ENCODE measurements around the gene PFKL. TPM values are rescaled to one million over a fixed set of nuclear protein-coding genes. Genes with fewer than 3 reads are reported as not detected.

The PFKL gene
- polyA plus RNA-seq, result 100 to 1,000 TPM in 1 of 3 donors, 10 to 100 TPM in 2; 50.2 to 134 (median 87.7) TPM

- 1% methylated on average over 68 to 94 of the region's 94 CpGs for WGBS, 3 donors
- H3K27ac ChIP-seq (ENCODE audit: low read depth, low read length), result peak within 1 kb of the TSS; percentile 73
Observed at GRCh38 chr21:44299458-44300261, at the start of gene PFKL. Gene PFKL, plus strand, starts transcription at chr21:44300053. Its CDS starts 53 bp downstream, at chr21:44300106.

DNA sequence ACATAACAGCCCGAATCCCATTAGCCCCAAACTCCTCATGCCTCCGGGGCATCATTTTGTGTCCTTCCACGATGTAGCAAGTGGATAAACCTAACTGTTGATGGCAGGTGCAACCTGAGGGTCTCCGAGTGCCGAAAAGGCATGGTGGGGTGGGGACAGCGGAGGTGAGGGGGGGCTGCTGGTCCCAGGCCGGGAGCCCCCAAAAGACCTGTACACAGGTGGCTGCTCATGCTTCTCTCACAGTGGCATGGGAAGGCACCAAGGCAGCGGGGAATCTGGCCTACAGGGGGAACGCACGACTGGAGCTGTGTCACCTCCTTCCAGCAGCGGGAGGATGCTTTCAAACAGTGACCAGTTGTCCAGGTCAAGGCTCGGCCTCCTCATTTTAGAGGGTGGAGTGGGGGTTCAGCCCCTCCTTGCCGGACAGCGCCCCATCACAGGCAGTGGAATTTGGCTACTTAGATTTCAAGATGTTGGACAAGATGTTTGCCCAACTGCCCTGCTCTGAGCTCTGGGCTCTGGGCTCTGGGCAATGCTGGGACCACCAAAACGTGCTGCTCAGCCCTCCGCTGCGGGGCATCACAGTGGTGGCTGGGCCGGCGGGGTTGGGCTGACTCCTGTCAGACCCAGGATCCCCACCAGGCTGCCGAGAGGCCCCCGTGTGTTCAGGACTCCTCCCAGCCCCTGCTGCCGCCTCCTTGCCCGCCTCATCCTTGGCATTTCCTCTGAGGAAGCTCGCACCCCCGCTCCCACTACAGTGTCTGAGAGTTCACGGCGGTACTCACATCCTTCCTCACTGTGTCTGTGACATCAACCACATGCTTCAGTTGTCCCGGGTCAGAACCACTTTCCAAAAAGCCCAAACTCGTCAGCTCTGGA lies 45.8 kb upstream of the PFKL start:
- WGBS, 3 donors, result 65 to 76% (median 71%) methylated on average over 29 of the region's 29 CpGs
- H3K27ac ChIP-seq (ENCODE audit: low read depth, low read length), result no peak overlapping the region

DNA sequence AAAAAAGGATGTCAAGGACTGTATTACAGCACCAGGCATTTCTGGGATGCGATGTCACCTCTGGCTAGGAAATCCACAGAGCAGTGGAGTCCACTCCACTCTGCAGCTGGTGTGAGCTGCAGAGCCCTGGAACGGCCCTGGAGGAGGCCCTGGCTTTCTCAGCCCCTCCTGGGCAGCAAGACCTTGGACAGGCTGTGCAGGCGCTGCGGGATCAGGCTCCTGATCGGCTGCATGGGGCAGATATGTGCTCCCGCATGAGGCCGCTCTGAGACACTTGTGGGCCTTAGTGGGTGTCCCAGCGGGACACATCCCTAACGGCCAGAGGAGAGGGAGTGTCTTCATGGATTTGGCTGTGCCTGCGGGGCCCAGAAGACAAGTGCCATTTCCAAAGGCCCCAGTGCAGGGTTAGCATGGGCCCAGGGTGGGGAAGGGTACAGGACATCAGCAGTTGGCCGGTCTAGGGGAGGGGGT lies 44.3 kb upstream of the PFKL start:
- no peak overlapping the region for H3K27ac ChIP-seq (ENCODE audit: low read depth, low read length)
- 83 to 84% (median 83%) methylated on average over 11 of the region's 11 CpGs for WGBS, 3 donors

GRCh38 chr21:44258056-44258725 lies 41.7 kb upstream of the PFKL start:
- H3K27ac ChIP-seq (ENCODE audit: low read depth, low read length), result no peak overlapping the region
- 80 to 92% (median 91%) methylated on average over 34 of the region's 34 CpGs for WGBS, 3 donors

DNA sequence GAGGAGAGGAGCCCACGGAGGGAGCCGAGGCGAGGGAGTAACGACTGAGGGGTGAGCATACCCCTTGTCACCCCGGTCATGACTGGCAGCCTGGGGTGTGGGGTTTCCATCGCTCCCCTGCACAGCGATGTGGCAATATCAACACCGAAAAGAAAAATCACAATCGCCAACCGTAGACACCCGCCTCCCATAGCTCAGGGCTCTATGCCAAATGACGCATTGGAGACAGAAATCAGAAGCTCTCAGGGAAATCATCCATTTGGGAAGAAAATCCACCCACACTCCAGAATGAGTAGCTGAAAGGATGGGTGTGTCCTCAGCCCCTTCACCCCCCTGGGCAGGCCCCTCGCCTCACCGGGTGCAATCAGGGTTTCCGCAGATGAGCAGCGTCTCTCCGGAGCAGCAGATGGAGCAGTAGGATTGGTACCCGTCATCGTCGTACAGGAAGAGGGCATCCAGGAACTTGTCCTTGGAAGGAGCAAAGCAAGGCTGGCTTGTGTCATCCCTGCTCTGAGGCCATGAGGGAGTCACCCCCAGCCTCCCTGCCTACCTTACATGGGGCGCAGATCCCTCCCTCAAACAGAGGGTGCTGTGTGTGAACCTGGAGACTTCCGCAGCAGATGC lies 40.7 kb upstream of the PFKL start:
- no peak overlapping the region for H3K27ac ChIP-seq (ENCODE audit: low read depth, low read length)
- WGBS, 3 donors, result 76 to 81% (median 80%) methylated on average over 22 of the region's 22 CpGs

GRCh38 chr21:44260066-44260465 lies 39.8 kb upstream of the PFKL start:
- WGBS, 3 donors, result 50 to 68% (median 61%) methylated on average over 4 of the region's 4 CpGs
- H3K27ac ChIP-seq (ENCODE audit: low read depth, low read length), result no peak overlapping the region

- 66 to 88% (median 83%) methylated on average over 18 to 19 of the region's 19 CpGs for WGBS, 3 donors
- no peak overlapping the region for H3K27ac ChIP-seq (ENCODE audit: low read depth, low read length)
Observed at GRCh38 chr21:44260791-44261631, 38.8 kb upstream of the PFKL start.

DNA sequence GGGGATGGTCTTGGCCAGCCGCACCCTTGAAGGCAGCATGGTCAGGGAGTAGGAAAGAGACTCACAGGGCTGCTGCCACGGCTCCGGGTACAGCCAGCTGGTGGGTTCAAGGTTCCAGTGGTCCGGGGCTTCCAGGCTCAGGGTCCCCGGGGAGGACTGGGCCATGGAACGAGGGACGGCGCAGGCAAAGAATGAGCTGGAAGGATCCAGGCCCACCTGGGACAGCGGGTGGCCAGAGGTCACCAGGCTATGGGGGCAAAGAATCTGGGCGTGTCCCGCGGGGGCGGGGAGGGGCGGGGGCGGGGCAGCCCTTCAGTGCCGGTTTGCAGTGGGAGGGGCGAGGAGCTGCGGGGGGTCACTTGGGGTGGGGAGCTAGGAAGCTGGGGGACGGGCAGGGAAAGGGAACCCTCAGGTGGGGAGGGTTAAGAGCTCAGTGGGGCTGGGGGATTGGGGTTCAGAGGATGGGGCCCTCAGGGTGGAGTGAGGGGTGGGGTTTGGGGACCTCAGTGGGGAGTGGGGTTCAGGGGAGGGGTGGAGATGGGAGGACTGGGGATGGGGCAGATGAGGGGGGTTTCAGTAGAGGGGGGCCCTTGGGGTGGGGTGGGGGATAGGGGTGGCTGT lies 38.1 kb upstream of the PFKL start, which contains the start of gene DNMT3L:
Gene DNMT3L, minus strand, starts transcription at position 223 of the 621 bp plus-strand sequence. CDS start 638 bp downstream, outside the sequence.
- H3K27ac ChIP-seq (ENCODE audit: low read depth, low read length), result no peak within 1 kb of the TSS
- 56 to 77% (median 70%) methylated on average over 17 to 19 of the region's 19 CpGs for WGBS, 3 donors

GRCh38 chr21:44262338-44263056 lies 37.4 kb upstream of the PFKL start:
- WGBS, 3 donors, result 74 to 83% (median 83%) methylated on average over 10 to 12 of the region's 12 CpGs

GRCh38 chr21:44263221-44263760 lies 36.6 kb upstream of the PFKL start:
- 38 to 77% (median 75%) methylated on average over 16 to 18 of the region's 18 CpGs for WGBS, 3 donors
- no peak overlapping the region for H3K27ac ChIP-seq (ENCODE audit: low read depth, low read length)

More at GRCh38 chr21:44262338-44263056, 37.4 kb upstream of the PFKL start:
- H3K27ac ChIP-seq (ENCODE audit: low read depth, low read length), result no peak overlapping the region

GRCh38 chr21:44263768-44264167 lies 36.1 kb upstream of the PFKL start:
- H3K27ac ChIP-seq (ENCODE audit: low read depth, low read length), result no peak overlapping the region
- 86 to 92% (median 87%) methylated on average over 3 to 4 of the region's 4 CpGs for WGBS, 3 donors

DNA sequence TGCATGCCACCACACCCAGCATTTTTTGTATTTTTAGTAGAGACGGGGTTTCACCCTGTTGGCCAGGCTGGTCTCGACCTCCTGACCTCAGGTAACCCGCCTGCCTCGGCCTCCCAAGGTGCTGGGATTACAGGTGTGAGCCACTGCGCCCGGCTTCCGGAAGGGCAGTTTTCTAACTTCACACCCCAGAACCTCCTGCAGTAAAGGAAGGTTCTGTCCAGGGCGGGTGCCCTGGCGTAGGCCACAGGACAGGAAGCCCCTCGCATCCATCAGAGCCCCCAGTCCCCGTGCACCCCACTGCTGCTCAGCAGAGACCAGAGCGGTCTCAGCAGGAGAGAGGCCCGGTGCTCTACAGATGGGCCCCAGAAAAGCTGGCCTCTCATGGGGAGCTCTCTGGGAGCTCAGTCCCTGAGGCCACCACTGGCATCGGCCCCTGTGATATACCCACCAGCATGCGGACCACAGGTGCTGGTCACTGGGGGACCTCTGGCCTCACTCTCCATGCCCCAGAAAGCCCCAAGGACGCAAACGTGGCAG lies 34.1 kb upstream of the PFKL start:
- 81 to 93% (median 89%) methylated on average over 17 of the region's 17 CpGs for WGBS, 3 donors
- H3K27ac ChIP-seq (ENCODE audit: low read depth, low read length), result no peak overlapping the region

DNA sequence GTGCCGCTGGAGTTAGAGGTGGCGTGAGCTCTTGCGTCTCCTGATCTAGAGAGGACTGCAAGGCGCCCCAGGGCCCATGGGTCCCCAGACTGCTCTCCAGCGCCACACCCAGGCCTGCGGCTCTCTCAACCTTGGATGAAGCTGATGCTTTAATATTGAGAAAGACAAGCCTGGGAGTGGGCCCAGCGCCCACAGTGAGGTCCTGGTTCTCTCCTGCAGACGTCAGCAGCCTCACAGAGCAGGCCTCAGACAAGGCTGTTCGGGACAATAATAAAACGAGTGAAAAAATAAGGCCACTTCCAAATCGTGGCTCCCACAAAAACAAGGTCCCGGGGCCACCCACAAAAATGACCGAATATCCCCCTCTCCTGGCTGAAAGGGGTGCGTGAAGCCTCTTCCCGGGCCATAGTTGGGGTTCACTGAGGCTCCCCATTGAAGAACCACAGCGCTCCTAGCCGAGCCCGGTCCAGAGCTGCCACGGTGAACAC lies 32.2 kb upstream of the PFKL start:
- 66 to 74% (median 69%) methylated on average over 19 of the region's 19 CpGs for WGBS, 3 donors
- H3K27ac ChIP-seq (ENCODE audit: low read depth, low read length), result no peak overlapping the region

- 72 to 88% (median 80%) methylated on average over 8 of the region's 8 CpGs for WGBS, 3 donors
- H3K27ac ChIP-seq (ENCODE audit: low read depth, low read length), result no peak overlapping the region
Observed at GRCh38 chr21:44269090-44269489, 30.8 kb upstream of the PFKL start.

DNA sequence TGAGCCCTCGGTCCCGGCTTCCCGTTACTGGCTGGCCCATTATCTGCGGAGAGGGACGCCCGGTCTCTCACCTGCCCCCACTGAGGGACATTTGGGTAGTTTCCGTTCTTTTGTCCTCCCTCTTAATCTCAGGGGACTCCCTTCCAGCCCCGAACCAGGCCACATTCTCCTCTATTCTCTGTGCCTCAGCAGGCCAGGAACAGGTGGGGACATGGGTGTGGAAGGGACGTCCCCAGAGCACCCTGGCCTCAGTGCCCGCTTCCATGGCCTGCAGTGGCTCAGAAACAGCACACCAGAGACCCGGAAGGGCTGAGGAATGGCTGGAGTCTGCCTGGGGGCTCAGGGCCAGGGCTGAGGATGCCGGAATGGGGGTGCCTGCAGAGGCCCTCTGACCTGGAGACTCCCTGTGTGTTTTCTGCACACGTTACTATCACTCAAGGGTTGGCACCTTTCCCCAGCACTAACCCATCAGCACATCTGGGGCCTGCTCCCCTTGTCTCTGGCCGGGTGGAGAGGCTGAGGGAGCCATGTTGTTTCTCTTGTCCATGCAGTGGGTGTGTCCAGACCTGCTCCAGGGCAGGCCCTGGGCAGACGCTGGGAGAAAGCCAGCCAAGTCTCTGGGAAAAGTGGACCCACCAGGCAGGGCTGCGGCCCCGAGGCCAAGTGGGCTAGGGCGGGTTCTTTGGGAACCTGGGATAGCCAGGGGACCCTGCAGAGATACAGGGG lies 28.1 kb upstream of the PFKL start:
- H3K27ac ChIP-seq (ENCODE audit: low read depth, low read length), result no peak overlapping the region
- 76 to 88% (median 88%) methylated on average over 18 of the region's 18 CpGs for WGBS, 3 donors

Measured in adipose tissue (tissue), 3 donors.